VCaP (cell line): ENCODE results near the gene NFIA.
A peak's percentile ranks its signal among the peaks of the same experiment; 100 is the strongest.

Experiments
- H3K27ac ChIP-seq: fragments of 450-650 bp; 2 replicates; pipeline ENCODE4 v1.5.1; 2017
- TF ChIP-seq, protein P1 (sequence below): fragments of 450-650 bp; conservative IDR thresholded peaks from 2 replicates; pipeline ENCODE4 v1.5.1; 2017; ENCODE audit warnings: mild to moderate bottlenecking, moderate library complexity

NFIA gene

DNA sequence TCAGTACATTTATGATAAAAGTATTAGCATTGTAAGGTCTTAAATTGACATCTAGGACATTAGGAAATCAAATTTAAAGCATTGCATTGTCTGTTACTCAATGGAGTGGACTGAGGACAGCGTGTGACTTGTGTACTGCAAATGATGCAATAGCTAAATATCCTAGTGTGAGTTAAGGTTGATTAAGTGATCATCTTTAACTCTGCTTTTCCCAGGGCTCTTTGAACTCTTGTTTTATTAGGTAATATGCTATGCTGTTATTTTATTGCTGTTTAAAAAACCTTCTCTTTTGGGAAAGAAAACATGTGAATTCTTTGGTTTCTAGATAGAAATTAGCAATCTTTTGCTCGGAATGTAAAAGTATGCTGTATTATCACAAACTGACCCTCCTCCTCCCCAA is 38.6 kb downstream of the NFIA start:
- TF ChIP-seq, protein P1, sequence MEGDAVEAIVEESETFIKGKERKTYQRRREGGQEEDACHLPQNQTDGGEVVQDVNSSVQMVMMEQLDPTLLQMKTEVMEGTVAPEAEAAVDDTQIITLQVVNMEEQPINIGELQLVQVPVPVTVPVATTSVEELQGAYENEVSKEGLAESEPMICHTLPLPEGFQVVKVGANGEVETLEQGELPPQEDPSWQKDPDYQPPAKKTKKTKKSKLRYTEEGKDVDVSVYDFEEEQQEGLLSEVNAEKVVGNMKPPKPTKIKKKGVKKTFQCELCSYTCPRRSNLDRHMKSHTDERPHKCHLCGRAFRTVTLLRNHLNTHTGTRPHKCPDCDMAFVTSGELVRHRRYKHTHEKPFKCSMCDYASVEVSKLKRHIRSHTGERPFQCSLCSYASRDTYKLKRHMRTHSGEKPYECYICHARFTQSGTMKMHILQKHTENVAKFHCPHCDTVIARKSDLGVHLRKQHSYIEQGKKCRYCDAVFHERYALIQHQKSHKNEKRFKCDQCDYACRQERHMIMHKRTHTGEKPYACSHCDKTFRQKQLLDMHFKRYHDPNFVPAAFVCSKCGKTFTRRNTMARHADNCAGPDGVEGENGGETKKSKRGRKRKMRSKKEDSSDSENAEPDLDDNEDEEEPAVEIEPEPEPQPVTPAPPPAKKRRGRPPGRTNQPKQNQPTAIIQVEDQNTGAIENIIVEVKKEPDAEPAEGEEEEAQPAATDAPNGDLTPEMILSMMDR: no peak
- peak overlapping the region; percentile 17; the same call in 1 of the 2 replicates for H3K27ac ChIP-seq

DNA sequence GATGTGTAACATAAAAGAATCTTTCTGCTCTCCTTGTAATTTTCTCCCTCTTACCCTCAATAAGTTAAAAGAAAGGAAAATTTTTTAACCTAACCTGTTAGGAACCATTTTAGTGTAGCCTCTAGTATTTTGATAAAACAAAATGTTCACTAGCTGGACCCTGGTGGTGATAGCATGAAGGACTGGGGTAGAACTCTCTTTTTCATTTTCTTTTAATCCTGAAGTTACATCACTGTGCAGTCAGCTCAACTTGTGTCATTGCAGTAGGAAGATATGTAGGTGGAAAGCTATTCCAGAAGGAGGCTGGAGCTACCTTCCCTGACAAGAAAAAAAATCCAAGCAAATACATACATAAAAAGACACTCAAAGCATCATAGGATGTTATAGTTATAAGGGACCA is 39.3 kb downstream of the NFIA start:
- TF ChIP-seq, protein P1: no peak
- no peak overlapping the region for H3K27ac ChIP-seq

DNA sequence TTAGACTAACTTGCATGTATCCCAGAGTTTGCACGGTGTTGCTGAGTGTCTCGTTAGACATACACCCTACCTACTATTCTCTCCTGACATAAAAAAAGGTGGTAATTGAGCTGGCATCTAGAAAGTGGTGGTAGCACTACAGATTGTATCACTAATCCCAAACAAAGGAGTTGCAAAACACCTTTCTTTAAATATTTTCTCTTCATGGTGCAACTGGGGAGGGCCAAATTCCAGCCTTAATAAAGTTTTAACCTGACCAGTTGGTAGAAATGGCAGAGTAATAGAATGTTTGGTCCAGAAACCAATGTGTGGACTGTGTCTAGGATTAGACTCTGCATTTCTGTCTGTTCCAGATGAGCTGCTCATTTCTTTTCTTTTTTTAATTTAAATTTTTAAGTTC is 40.0 kb downstream of the NFIA start:
- TF ChIP-seq, protein P1: no peak
- H3K27ac ChIP-seq: peak overlapping the region; percentile 92; the same call in 1 of the 2 replicates

DNA sequence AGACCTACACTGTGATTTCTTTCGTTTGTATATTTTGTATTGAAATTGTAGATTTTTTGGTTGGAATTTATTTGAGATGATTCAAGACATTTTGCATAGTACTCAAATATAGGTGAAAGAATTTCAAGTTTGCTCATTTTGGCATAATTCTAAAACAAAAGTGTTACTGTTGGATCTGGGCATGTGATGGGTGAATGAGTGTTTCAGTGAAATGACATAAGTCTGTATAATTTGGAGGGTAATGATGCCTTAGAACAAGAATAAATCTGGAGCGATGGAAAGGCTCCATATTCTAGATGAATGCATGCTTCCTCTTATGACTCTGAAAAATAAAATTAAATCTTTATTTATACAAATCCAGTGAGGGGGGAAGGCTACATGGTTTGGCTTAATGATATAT is 41.0 kb downstream of the NFIA start:
- TF ChIP-seq, protein P1: no peak
- peak overlapping the region; percentile 92 for H3K27ac ChIP-seq

DNA sequence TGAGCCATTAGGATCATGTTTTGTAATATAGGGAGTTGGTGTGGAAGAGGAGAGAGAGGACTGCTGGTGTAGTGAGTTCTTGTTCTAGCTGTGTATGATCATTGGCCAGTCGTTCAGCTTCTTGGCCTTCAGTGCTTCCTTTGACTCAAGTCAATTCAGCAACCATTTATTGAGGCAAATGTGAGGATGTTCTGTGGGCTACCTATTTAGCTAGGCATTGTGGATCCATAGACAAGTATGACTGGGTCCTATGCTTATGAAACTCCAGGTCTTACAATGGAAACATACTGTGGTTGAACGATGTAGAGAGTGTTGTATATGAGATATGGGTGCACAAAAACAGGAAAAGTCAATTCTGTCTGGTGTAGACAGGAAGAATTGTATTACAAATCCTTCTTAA is 41.7 kb downstream of the NFIA start:
- peak overlapping the region; percentile 92 for H3K27ac ChIP-seq
- TF ChIP-seq, protein P1: no peak

DNA sequence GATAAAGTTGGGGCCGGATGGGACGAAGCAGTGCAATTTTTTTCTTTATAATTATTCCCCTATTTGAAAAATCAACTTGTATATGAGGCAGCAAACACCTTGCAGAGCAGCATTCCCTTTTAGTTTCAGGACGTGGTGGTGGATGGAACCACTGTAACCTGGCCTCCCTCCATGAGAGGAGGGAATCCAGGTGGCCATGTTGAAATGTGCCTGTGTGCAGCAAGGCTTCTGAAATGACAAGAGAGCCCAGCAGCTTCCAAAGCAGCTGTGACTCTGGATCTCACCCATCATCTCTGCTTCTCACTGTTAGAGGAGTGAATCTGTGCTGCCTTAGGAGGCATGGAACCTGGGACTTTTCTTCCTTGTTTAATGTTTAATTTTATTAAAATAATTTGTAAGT is 42.3 kb downstream of the NFIA start:
- H3K27ac ChIP-seq: peak overlapping the region; percentile 92
- TF ChIP-seq, protein P1: no peak

DNA sequence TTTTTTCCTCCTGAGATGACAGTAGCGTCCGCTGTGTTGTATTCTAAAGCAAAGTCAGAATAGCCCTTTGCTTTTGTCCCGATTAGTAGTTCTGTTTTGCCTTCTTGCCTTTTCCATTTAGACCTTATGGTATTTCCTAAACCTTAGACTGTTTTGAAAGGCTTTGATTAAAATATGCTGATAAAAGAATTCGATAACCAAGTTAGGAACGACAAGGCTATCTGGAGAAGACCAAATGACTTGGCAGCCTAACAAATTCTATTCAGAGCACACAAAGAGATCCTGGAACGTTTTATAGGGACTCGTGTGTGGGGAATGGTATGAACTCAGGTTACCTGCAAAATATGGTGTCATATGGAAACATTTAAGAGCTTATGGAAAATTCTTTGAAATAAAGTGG is 42.9 kb downstream of the NFIA start:
- H3K27ac ChIP-seq: peak overlapping the region; percentile 92

More for the DNA sequence above, 42.9 kb downstream of the NFIA start:
- TF ChIP-seq, protein P1: no peak
